Keratinocyte (primary cell): ENCODE measurements around the gene AJM1.

Experiments used
- EZH2 ChIP-seq: IDR thresholded peaks from one replicate; pipeline ENCODE4 v1.6.1; 2012; ENCODE audit warnings: inconsistent platforms, mild to moderate bottlenecking, low read length, moderate library complexity
- TF ChIP-seq, protein P1 (sequence below), 3 experiments: IDR thresholded peaks in 1 of 3; conservative IDR thresholded peaks in 1 of 3; optimal IDR thresholded peaks in 1 of 3; 2 replicates in 2 of 3; 3 replicates in 1 of 3; pipeline versions ENCODE3 to v1.5.1; 2011; ENCODE audit warnings: low read length in 3 of 3, mild to moderate bottlenecking in 3 of 3, moderate library complexity in 2 of 3, control low read depth in 1 of 3, inconsistent platforms in 1 of 3; ENCODE audit not compliant: insufficient read depth in 2 of 3; ENCODE audit errors: extremely low read depth in 1 of 3

DNA sequence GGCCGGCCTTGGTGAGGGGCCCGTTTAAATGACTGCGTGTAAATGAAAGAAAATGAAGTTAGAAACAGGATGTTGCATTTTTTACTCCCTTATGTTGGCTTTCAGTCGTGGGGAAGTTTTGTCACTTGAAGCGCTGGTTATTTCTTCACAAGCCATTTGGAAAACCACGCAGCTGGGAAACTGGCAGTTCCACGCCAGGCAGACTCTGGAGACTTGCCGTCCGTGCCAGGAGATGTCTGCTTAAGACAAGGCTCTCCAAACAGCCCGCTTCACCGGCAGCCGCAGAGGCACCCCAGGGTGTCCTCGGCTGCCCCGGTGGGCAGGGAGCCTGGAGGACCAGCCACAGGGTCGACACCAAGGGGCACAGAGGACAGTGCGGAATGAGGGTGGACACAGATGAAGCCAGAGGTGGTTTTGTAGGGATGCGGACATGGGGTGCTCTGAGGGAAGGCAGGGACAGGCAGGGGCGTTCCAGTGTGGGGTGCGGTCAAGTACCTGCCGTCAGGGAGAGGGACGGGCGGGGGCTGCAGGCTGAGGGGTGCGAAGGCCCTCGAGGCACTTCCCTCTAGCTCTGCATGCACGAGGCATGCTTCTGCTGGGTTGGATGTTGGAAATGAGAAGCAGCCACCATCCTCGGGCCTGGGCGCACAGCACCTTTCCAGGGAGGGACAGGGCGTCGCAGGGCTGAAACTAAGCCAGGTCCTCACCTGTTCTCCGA, 11.1 kb upstream of the AJM1 start:
- TF ChIP-seq, protein P1, sequence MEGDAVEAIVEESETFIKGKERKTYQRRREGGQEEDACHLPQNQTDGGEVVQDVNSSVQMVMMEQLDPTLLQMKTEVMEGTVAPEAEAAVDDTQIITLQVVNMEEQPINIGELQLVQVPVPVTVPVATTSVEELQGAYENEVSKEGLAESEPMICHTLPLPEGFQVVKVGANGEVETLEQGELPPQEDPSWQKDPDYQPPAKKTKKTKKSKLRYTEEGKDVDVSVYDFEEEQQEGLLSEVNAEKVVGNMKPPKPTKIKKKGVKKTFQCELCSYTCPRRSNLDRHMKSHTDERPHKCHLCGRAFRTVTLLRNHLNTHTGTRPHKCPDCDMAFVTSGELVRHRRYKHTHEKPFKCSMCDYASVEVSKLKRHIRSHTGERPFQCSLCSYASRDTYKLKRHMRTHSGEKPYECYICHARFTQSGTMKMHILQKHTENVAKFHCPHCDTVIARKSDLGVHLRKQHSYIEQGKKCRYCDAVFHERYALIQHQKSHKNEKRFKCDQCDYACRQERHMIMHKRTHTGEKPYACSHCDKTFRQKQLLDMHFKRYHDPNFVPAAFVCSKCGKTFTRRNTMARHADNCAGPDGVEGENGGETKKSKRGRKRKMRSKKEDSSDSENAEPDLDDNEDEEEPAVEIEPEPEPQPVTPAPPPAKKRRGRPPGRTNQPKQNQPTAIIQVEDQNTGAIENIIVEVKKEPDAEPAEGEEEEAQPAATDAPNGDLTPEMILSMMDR (optimal IDR thresholded peaks at IDR 0.05 in 1 of 3, IDR thresholded peaks at IDR 0.05 in 1 of 3, conservative IDR thresholded peaks at IDR 0.05 in 1 of 3; ENCODE audit: extremely low read depth in 1 of 3, insufficient read depth in 2 of 3, low read length in 3 of 3), result no peak
- no peak for TF ChIP-seq EZH2
